ENCODE measurements around the gene GEMIN8.

GEMIN8 gene

GRCh38 chrX:13990126-13990800, 39.4 kb downstream of the GEMIN8 start:
- no peak overlapping the region for H3K4me3 ChIP-seq (replicated peaks; ENCODE audit: low read depth, low read length)
- TF ChIP-seq CTCF (IDR thresholded peaks at IDR 0.05; ENCODE audit: low read depth, low read length, missing control alignments), result no peak
- no peak for DNase-seq (ENCODE audit: extremely low read depth, low read depth)

- no peak overlapping the region for H3K4me3 ChIP-seq (replicated peaks; ENCODE audit: low read depth, low read length)
- DNase-seq (ENCODE audit: extremely low read depth, low read depth), result no peak
- no peak for TF ChIP-seq CTCF (IDR thresholded peaks at IDR 0.05; ENCODE audit: low read depth, low read length, missing control alignments)
Measured at GRCh38 chrX:13985697-13986435, 43.8 kb downstream of the GEMIN8 start.

- no peak overlapping the region for H3K4me3 ChIP-seq (replicated peaks; ENCODE audit: low read depth, low read length)
- TF ChIP-seq CTCF (IDR thresholded peaks at IDR 0.05; ENCODE audit: low read depth, low read length, missing control alignments), result no peak
- no peak for DNase-seq (ENCODE audit: extremely low read depth, low read depth)
Measured at GRCh38 chrX:13983734-13984133, 46.0 kb downstream of the GEMIN8 start.

GRCh38 chrX:13968198-13968597, 61.5 kb downstream of the GEMIN8 start:
- no peak overlapping the region for H3K4me3 ChIP-seq (replicated peaks; ENCODE audit: low read depth, low read length)
- TF ChIP-seq CTCF (IDR thresholded peaks at IDR 0.05; ENCODE audit: low read depth, low read length, missing control alignments), result no peak
- no peak for DNase-seq (ENCODE audit: extremely low read depth, low read depth)

GRCh38 chrX:13967636-13968035, 62.1 kb downstream of the GEMIN8 start:
- no peak for DNase-seq (ENCODE audit: extremely low read depth, low read depth)

GRCh38 chrX:13966793-13967125, 62.9 kb downstream of the GEMIN8 start:
- no peak overlapping the region for H3K4me3 ChIP-seq (replicated peaks; ENCODE audit: low read depth, low read length)
- no peak for TF ChIP-seq CTCF (IDR thresholded peaks at IDR 0.05; ENCODE audit: low read depth, low read length, missing control alignments)
- DNase-seq (ENCODE audit: extremely low read depth, low read depth), result no peak

More at GRCh38 chrX:13967636-13968035, 62.1 kb downstream of the GEMIN8 start:
- no peak for TF ChIP-seq CTCF (IDR thresholded peaks at IDR 0.05; ENCODE audit: low read depth, low read length, missing control alignments)
- no peak overlapping the region for H3K4me3 ChIP-seq (replicated peaks; ENCODE audit: low read depth, low read length)

Measured in HFF-Myc (cell line).